ENCODE measurements around the gene CCDC85A.

CCDC85A gene

GRCh38 chr2:56207760-56208159, 24.0 kb downstream of the CCDC85A start:
- Histone ChIP-seq H3K14ac (ENCODE audit: low read length) (no peak overlapping the region), H4K91ac (ENCODE audit: low read depth, low read length, poor library complexity) (no peak overlapping the region)
- no CpG with 5 or more reads among the region's 1 CpG for WGBS, 2 donors (ENCODE audit: extremely low coverage in 2 of 2, insufficient read length in 2 of 2, insufficient replicate concordance in 1 of 2)

GRCh38 chr2:56208380-56208779, 24.6 kb downstream of the CCDC85A start:
- DNase-seq (ENCODE audit: low spot score) = no peak
- Histone ChIP-seq H2AK5ac (ENCODE audit: low read depth, low read length) (no peak overlapping the region), H3K9me3 (replicated peaks in 1 of 2; ENCODE audit: control insufficient read depth in 2 of 2, insufficient read depth in 1 of 2, low read depth in 1 of 2, low read length in 2 of 2) (no peaks in the 10 kb centered on the region), H3K18ac (ENCODE audit: low read length) (no peak overlapping the region), H4K91ac (ENCODE audit: low read depth, low read length, poor library complexity) (no peak overlapping the region), H3K36me3 (replicated peaks in 1 of 2; ENCODE audit: control insufficient read depth in 2 of 2, insufficient read depth in 2 of 2, low read length in 2 of 2) (no peaks in the 10 kb centered on the region), H2BK12ac (ENCODE audit: low read length) (no peak overlapping the region), H3K4me3 (ENCODE audit: low read length in 2 of 2) (no peak overlapping the region), H3K23ac (ENCODE audit: low read depth, low read length, poor library complexity) (no peak overlapping the region), H3K4me2 (ENCODE audit: insufficient read depth, low read length, poor library complexity, severe bottlenecking) (no peak overlapping the region), H3K27ac (replicated peaks; ENCODE audit: low read length) (no peak overlapping the region), H3K9ac (ENCODE audit: low read depth, low read length, poor library complexity) (no peak overlapping the region), H3K14ac (ENCODE audit: low read length) (no peak overlapping the region), H2BK120ac (ENCODE audit: low read depth, low read length) (no peak overlapping the region), H3K4me1 (ENCODE audit: control insufficient read depth in 2 of 2, insufficient read depth in 1 of 2, low read depth in 1 of 2, low read length in 2 of 2) (peaks cover 0 to 1% of the 10 kb centered on the region in 2 donors), H2BK5ac (ENCODE audit: low read length) (no peak overlapping the region), H3K4ac (ENCODE audit: low read length) (no peak overlapping the region), H4K8ac (ENCODE audit: low read depth, low read length) (no peak overlapping the region), H3K27me3 (ENCODE audit: control insufficient read depth in 3 of 3, insufficient read depth in 3 of 3, low read depth in 1 of 3, low read length in 3 of 3) (no peaks in the 10 kb centered on the region), H2BK15ac (ENCODE audit: low read length) (no peak overlapping the region), H2AFZ (ENCODE audit: low read length) (no peak overlapping the region), H3K79me1 (ENCODE audit: low read depth, low read length) (no peaks in the 10 kb centered on the region)
- WGBS, 2 donors (ENCODE audit: extremely low coverage in 2 of 2, insufficient read length in 2 of 2, insufficient replicate concordance in 1 of 2) = no CpG with 5 or more reads among the region's 1 CpG

More at GRCh38 chr2:56207760-56208159, 24.0 kb downstream of the CCDC85A start:
- no peak overlapping the region for H2BK12ac ChIP-seq (ENCODE audit: low read length)
- H3K4me3 ChIP-seq (ENCODE audit: low read length in 2 of 2) = no peak overlapping the region
- H3K36me3 ChIP-seq (replicated peaks in 1 of 2; ENCODE audit: control insufficient read depth in 2 of 2, insufficient read depth in 2 of 2, low read length in 2 of 2) = no peaks in the 10 kb centered on the region
- H3K4me2 ChIP-seq (ENCODE audit: insufficient read depth, low read length, poor library complexity, severe bottlenecking) = no peak overlapping the region
- H2AK5ac ChIP-seq (ENCODE audit: low read depth, low read length) = no peak overlapping the region
- H2BK120ac ChIP-seq (ENCODE audit: low read depth, low read length) = no peak overlapping the region
- H3K9ac ChIP-seq (ENCODE audit: low read depth, low read length, poor library complexity) = no peak overlapping the region
- H3K23ac ChIP-seq (ENCODE audit: low read depth, low read length, poor library complexity) = no peak overlapping the region
- H3K27ac ChIP-seq (replicated peaks; ENCODE audit: low read length) = no peak overlapping the region
- H3K27me3 ChIP-seq (ENCODE audit: control insufficient read depth in 3 of 3, insufficient read depth in 3 of 3, low read depth in 1 of 3, low read length in 3 of 3) = no peaks in the 10 kb centered on the region
- H3K79me1 ChIP-seq (ENCODE audit: low read depth, low read length) = no peaks in the 10 kb centered on the region
- H3K4ac ChIP-seq (ENCODE audit: low read length) = no peak overlapping the region
- no peak for DNase-seq (ENCODE audit: low spot score)
- H2BK15ac ChIP-seq (ENCODE audit: low read length) = no peak overlapping the region
- peaks cover 0 to 1% of the 10 kb centered on the region in 2 donors for H3K4me1 ChIP-seq (ENCODE audit: control insufficient read depth in 2 of 2, insufficient read depth in 1 of 2, low read depth in 1 of 2, low read length in 2 of 2)
- H4K8ac ChIP-seq (ENCODE audit: low read depth, low read length) = no peak overlapping the region
- no peak overlapping the region for H2BK5ac ChIP-seq (ENCODE audit: low read length)
- H3K18ac ChIP-seq (ENCODE audit: low read length) = no peak overlapping the region
- H2AFZ ChIP-seq (ENCODE audit: low read length) = no peak overlapping the region
- no peaks in the 10 kb centered on the region for H3K9me3 ChIP-seq (replicated peaks in 1 of 2; ENCODE audit: control insufficient read depth in 2 of 2, insufficient read depth in 1 of 2, low read depth in 1 of 2, low read length in 2 of 2)

GRCh38 chr2:56209701-56210100, 25.9 kb downstream of the CCDC85A start:
- no peak for DNase-seq (ENCODE audit: low spot score)
- Histone ChIP-seq H2BK120ac (ENCODE audit: low read depth, low read length) (no peak overlapping the region), H2AK5ac (ENCODE audit: low read depth, low read length) (no peak overlapping the region), H2AFZ (ENCODE audit: low read length) (no peak overlapping the region), H2BK5ac (ENCODE audit: low read length) (no peak overlapping the region), H4K8ac (ENCODE audit: low read depth, low read length) (no peak overlapping the region), H3K9me3 (replicated peaks in 1 of 2; ENCODE audit: control insufficient read depth in 2 of 2, insufficient read depth in 1 of 2, low read depth in 1 of 2, low read length in 2 of 2) (no peaks in the 10 kb centered on the region), H2BK15ac (ENCODE audit: low read length) (no peak overlapping the region), H3K23ac (ENCODE audit: low read depth, low read length, poor library complexity) (no peak overlapping the region), H3K27ac (replicated peaks; ENCODE audit: low read length) (no peak overlapping the region), H3K4me2 (ENCODE audit: insufficient read depth, low read length, poor library complexity, severe bottlenecking) (no peak overlapping the region), H3K27me3 (ENCODE audit: control insufficient read depth in 3 of 3, insufficient read depth in 3 of 3, low read depth in 1 of 3, low read length in 3 of 3) (no peaks in the 10 kb centered on the region), H3K4me3 (ENCODE audit: low read length in 2 of 2) (no peak overlapping the region), H3K9ac (ENCODE audit: low read depth, low read length, poor library complexity) (no peak overlapping the region), H3K4ac (ENCODE audit: low read length) (no peak overlapping the region), H3K14ac (ENCODE audit: low read length) (no peak overlapping the region), H2BK12ac (ENCODE audit: low read length) (no peak overlapping the region), H3K36me3 (replicated peaks in 1 of 2; ENCODE audit: control insufficient read depth in 2 of 2, insufficient read depth in 2 of 2, low read length in 2 of 2) (no peaks in the 10 kb centered on the region), H3K4me1 (ENCODE audit: control insufficient read depth in 2 of 2, insufficient read depth in 1 of 2, low read depth in 1 of 2, low read length in 2 of 2) (peaks cover 0 to 1% of the 10 kb centered on the region in 2 donors), H3K79me1 (ENCODE audit: low read depth, low read length) (no peaks in the 10 kb centered on the region), H4K91ac (ENCODE audit: low read depth, low read length, poor library complexity) (no peak overlapping the region), H3K18ac (ENCODE audit: low read length) (no peak overlapping the region)
- no CpG with 5 or more reads among the region's 1 CpG for WGBS, 2 donors (ENCODE audit: extremely low coverage in 2 of 2, insufficient read length in 2 of 2, insufficient replicate concordance in 1 of 2)

- no peaks in the 10 kb centered on the region for H3K79me1 ChIP-seq (ENCODE audit: low read depth, low read length)
- no peak overlapping the region for H4K91ac ChIP-seq (ENCODE audit: low read depth, low read length, poor library complexity)
- H3K36me3 ChIP-seq (replicated peaks in 1 of 2; ENCODE audit: control insufficient read depth in 2 of 2, insufficient read depth in 2 of 2, low read length in 2 of 2) = no peaks in the 10 kb centered on the region
- DNase-seq (ENCODE audit: low spot score) = no peak
- H4K8ac ChIP-seq (ENCODE audit: low read depth, low read length) = no peak overlapping the region
- H2BK120ac ChIP-seq (ENCODE audit: low read depth, low read length) = no peak overlapping the region
- H3K18ac ChIP-seq (ENCODE audit: low read length) = no peak overlapping the region
- no CpG with 5 or more reads among the region's 3 CpGs for WGBS, 2 donors (ENCODE audit: extremely low coverage in 2 of 2, insufficient read length in 2 of 2, insufficient replicate concordance in 1 of 2)
- H2BK12ac ChIP-seq (ENCODE audit: low read length) = no peak overlapping the region
- H3K4ac ChIP-seq (ENCODE audit: low read length) = no peak overlapping the region
- no peak overlapping the region for H3K23ac ChIP-seq (ENCODE audit: low read depth, low read length, poor library complexity)
- no peak overlapping the region for H2BK5ac ChIP-seq (ENCODE audit: low read length)
- no peak overlapping the region for H2AK5ac ChIP-seq (ENCODE audit: low read depth, low read length)
- H3K14ac ChIP-seq (ENCODE audit: low read length) = no peak overlapping the region
- no peak overlapping the region for H2AFZ ChIP-seq (ENCODE audit: low read length)
- no peak overlapping the region for H2BK15ac ChIP-seq (ENCODE audit: low read length)
- no peaks in the 10 kb centered on the region for H3K9me3 ChIP-seq (replicated peaks in 1 of 2; ENCODE audit: control insufficient read depth in 2 of 2, insufficient read depth in 1 of 2, low read depth in 1 of 2, low read length in 2 of 2)
- H3K4me1 ChIP-seq (ENCODE audit: control insufficient read depth in 2 of 2, insufficient read depth in 1 of 2, low read depth in 1 of 2, low read length in 2 of 2) = peaks cover 0 to 1% of the 10 kb centered on the region in 2 donors
- no peaks in the 10 kb centered on the region for H3K27me3 ChIP-seq (ENCODE audit: control insufficient read depth in 3 of 3, insufficient read depth in 3 of 3, low read depth in 1 of 3, low read length in 3 of 3)
- no peak overlapping the region for H3K4me2 ChIP-seq (ENCODE audit: insufficient read depth, low read length, poor library complexity, severe bottlenecking)
- H3K4me3 ChIP-seq (ENCODE audit: low read length in 2 of 2) = no peak overlapping the region
- H3K27ac ChIP-seq (replicated peaks; ENCODE audit: low read length) = no peak overlapping the region
- H3K9ac ChIP-seq (ENCODE audit: low read depth, low read length, poor library complexity) = no peak overlapping the region
Measured at GRCh38 chr2:56210291-56210690, 26.5 kb downstream of the CCDC85A start.
